Smooth muscle cell (in vitro differentiated cells): ENCODE results near the gene RASSF5. TPM values are rescaled to one million over a fixed set of nuclear protein-coding genes. Genes with fewer than 3 reads are reported as not detected.

Experiments used
- DNase-seq: peaks from one replicate; lab custom pipeline; 2025; ENCODE audit not compliant: unreplicated experiment; lab: John Stamatoyannopoulos, UW
- H2AFZ ChIP-seq: fragments of 200-600 bp; sonication (generic); 2 replicates; pipeline ENCODE4 v1.6.0; 2016; ENCODE audit warnings: antibody characterized with exemption, low read depth, mild to moderate bottlenecking
- H3F3A ChIP-seq: fragments of 200-600 bp; sonication (generic); 2 replicates; pipeline ENCODE4 v1.6.0; 2017; ENCODE audit warnings: antibody characterized with exemption, low read depth
- H3K27ac ChIP-seq: fragments of 200-600 bp; sonication (generic); 2 replicates; pipeline ENCODE4 v1.5.1; 2016; ENCODE audit warnings: low read depth, mild to moderate bottlenecking
- H3K27me3 ChIP-seq: fragments of 200-600 bp; sonication (generic); 2 replicates; pipeline ENCODE4 v1.6.1; 2016; ENCODE audit warnings: low read depth, mild to moderate bottlenecking
- H3K36me3 ChIP-seq: fragments of 200-600 bp; sonication (generic); 2 replicates; pipeline ENCODE4 v1.5.1; 2016; ENCODE audit warnings: low read depth
- H3K4me1 ChIP-seq: fragments of 200-600 bp; sonication (generic); 2 replicates; pipeline ENCODE4 v1.5.1; 2016; ENCODE audit warnings: low read depth
- H3K4me2 ChIP-seq: fragments of 200-600 bp; sonication (generic); 2 replicates; pipeline ENCODE4 v1.6.0; 2016; ENCODE audit warnings: mild to moderate bottlenecking
- H3K4me3 ChIP-seq: fragments of 200-600 bp; sonication (generic); 2 replicates; pipeline ENCODE4 v1.5.1; 2016; ENCODE audit warnings: mild to moderate bottlenecking
- H3K79me2 ChIP-seq: fragments of 200-600 bp; sonication (generic); 2 replicates; pipeline ENCODE4 v1.6.0; 2016; ENCODE audit warnings: low read depth, mild to moderate bottlenecking
- H3K9ac ChIP-seq: fragments of 200-600 bp; sonication (generic); 2 replicates; pipeline ENCODE4 v1.6.0; 2016; ENCODE audit warnings: low read depth
- H3K9me3 ChIP-seq: fragments of 200-600 bp; sonication (generic); replicated peaks from 2 replicates; pipeline ENCODE4 v1.5.1; 2016; ENCODE audit warnings: low read depth
- H4K20me1 ChIP-seq: fragments of 200-600 bp; sonication (generic); 2 replicates; pipeline ENCODE4 v1.6.0; 2016; ENCODE audit warnings: low read depth
- CTCF ChIP-seq: fragments of 200-600 bp; sonication (generic); IDR thresholded peaks from 2 replicates; pipeline ENCODE4 v1.5.1; 2017; ENCODE audit warnings: borderline replicate concordance, mild to moderate bottlenecking, antibody characterized with exemption; ENCODE audit not compliant: insufficient read depth, poor library complexity, severe bottlenecking
- WGBS: methylation state at CpG from one replicate; pipeline ENCODE4 v1.1.7; 2016; ENCODE audit warnings: low lambda C conversion rate; 5-methylcytosine and 5-hydroxymethylcytosine counted together
- polyA plus RNA-seq: library from polyadenylated mRNA; unstranded; fragments of >200 nt; fragmentation: Nextera tagmentation; extraction: Ambion mirVana; gene quantifications from 2 replicates; pipeline ENCODE4 v1.2.1, GENCODE V29; 2016
- total RNA-seq: library from RNA; depleted of rRNA; stranded (reverse); fragments of >200 nt; gene quantifications from 2 replicates; pipeline ENCODE4 v1.2.3, GENCODE V29; 2014

The RASSF5 gene
- total and polyA plus RNA-seq, 2 experiments from 2014 or later = 2.6 to 3.3 TPM

GRCh38 chr1:206590025-206590758, 82.9 kb downstream of the RASSF5 start:
- WGBS = 17% methylated on average over 8 of the region's 8 CpGs

GRCh38 chr1:206591226-206591625, 83.9 kb downstream of the RASSF5 start:
- no peaks in the 10 kb centered on the region for H3K79me2 ChIP-seq
- no peak overlapping the region for H2AFZ ChIP-seq
- H3K27ac ChIP-seq = peak overlapping the region; percentile 92
- H3K4me3 ChIP-seq = no peak overlapping the region
- H3K9me3 ChIP-seq = no peaks in the 10 kb centered on the region
- H3K9ac ChIP-seq = no peak overlapping the region
- peak overlapping the region; percentile 67 for H3K4me2 ChIP-seq
- H4K20me1 ChIP-seq = no peaks in the 10 kb centered on the region
- peaks cover 22% of the 10 kb centered on the region for H3F3A ChIP-seq
- no peak for TF ChIP-seq CTCF
- DNase-seq = no peak
- no peaks in the 10 kb centered on the region for H3K36me3 ChIP-seq
- no peaks in the 10 kb centered on the region for H3K27me3 ChIP-seq
- H3K4me1 ChIP-seq = peaks cover 35% of the 10 kb centered on the region
- WGBS = 73% methylated on average over 5 of the region's 5 CpGs

More at GRCh38 chr1:206590025-206590758, 82.9 kb downstream of the RASSF5 start:
- Histone ChIP-seq H3F3A (peaks cover 22% of the 10 kb centered on the region), H3K9ac (no peak overlapping the region), H3K36me3 (no peaks in the 10 kb centered on the region), H3K27ac (peak overlapping the region; percentile 92), H3K9me3 (no peaks in the 10 kb centered on the region), H2AFZ (no peak overlapping the region), H3K4me1 (peaks cover 35% of the 10 kb centered on the region), H3K79me2 (no peaks in the 10 kb centered on the region), H4K20me1 (no peaks in the 10 kb centered on the region), H3K4me2 (peak overlapping the region; percentile 67), H3K4me3 (no peak overlapping the region), H3K27me3 (no peaks in the 10 kb centered on the region)
- peak; percentile 67 for TF ChIP-seq CTCF
- no peak for DNase-seq

- Histone ChIP-seq H3K79me2 (no peaks in the 10 kb centered on the region), H3K9me3 (no peaks in the 10 kb centered on the region), H3F3A (peaks cover 22% of the 10 kb centered on the region), H4K20me1 (no peaks in the 10 kb centered on the region), H3K4me1 (peaks cover 35% of the 10 kb centered on the region), H3K27me3 (no peaks in the 10 kb centered on the region), H3K9ac (no peak overlapping the region), H3K36me3 (no peaks in the 10 kb centered on the region), H3K4me2 (no peak overlapping the region), H3K4me3 (no peak overlapping the region), H2AFZ (no peak overlapping the region), H3K27ac (peak overlapping the region; percentile 92)
- DNase-seq = no peak
- TF ChIP-seq CTCF = no peak
- 93% methylated on average over 9 of the region's 9 CpGs for WGBS
Measured at GRCh38 chr1:206591696-206592095, 84.4 kb downstream of the RASSF5 start.
